Aorta (tissue), 5 donors: ENCODE measurements around the gene ZNF747. TPM values are rescaled to one million over a fixed set of nuclear protein-coding genes. Genes with fewer than 3 reads are reported as not detected.
A peak's percentile ranks its signal among the peaks of the same experiment; 100 is the strongest.

Source experiments
- ATAC-seq: fragments of 200-7000 bp; cut with Tn5 transposase; one replicate; pipeline ENCODE4 v1.9.1; 2022; ENCODE audit warnings: moderate library complexity; ENCODE audit not compliant: low FRiP score
- DNase-seq, 2 donors: peaks; one replicate each; pipeline ENCODE4 v3.0.0-alpha.2; 2020
- H3K27ac ChIP-seq, 2 donors: one replicate each; pipeline ENCODE4 v1.5.1; 2013; ENCODE audit warnings: low read length in 2 of 2, mild to moderate bottlenecking in 2 of 2, moderate library complexity in 2 of 2, control low read depth in 1 of 2, inconsistent platforms in 1 of 2, low read depth in 1 of 2
- H3K27me3 ChIP-seq, 2 donors: one replicate each; pipeline ENCODE4 v1.6.1; 2013; ENCODE audit warnings: control low read depth in 1 of 2, low read length in 1 of 2, mild to moderate bottlenecking in 1 of 2, moderate library complexity in 1 of 2; ENCODE audit not compliant: insufficient read depth in 2 of 2, control insufficient read depth in 1 of 2
- H3K36me3 ChIP-seq, 2 donors: one replicate each; pipeline ENCODE4 v1.6.1; 2013; ENCODE audit warnings: control low read depth in 1 of 2, low read length in 1 of 2, mild to moderate bottlenecking in 1 of 2; ENCODE audit not compliant: insufficient read depth in 2 of 2, control insufficient read depth in 1 of 2
- H3K4me1 ChIP-seq, 2 donors: one replicate each; pipeline ENCODE4 v1.6.1; 2013; ENCODE audit warnings: low read length in 2 of 2, control low read depth in 1 of 2, mild to moderate bottlenecking in 1 of 2, moderate library complexity in 1 of 2; ENCODE audit not compliant: insufficient read depth in 2 of 2, control insufficient read depth in 1 of 2
- H3K4me3 ChIP-seq, 2 donors: one replicate each; pipeline ENCODE4 v1.5.1; 2013; ENCODE audit warnings: low read length in 2 of 2, control low read depth in 1 of 2, mild to moderate bottlenecking in 1 of 2
- H3K9me3 ChIP-seq: one replicate; pipeline ENCODE4 v1.6.1; 2013; ENCODE audit warnings: mild to moderate bottlenecking, low read length; ENCODE audit not compliant: control insufficient read depth
- whole genome bisulfite sequencing, 2 donors: extraction: QIAGEN DNeasy Blood & Tissue Kit; methylation state at CpG; one replicate each; pipeline ENCODE4 v1.1.7; 2013; 5-methylcytosine and 5-hydroxymethylcytosine counted together
- intact Hi-C, 2 donors: fragments of 100-400 bp; cut with DNase I; formaldehyde crosslinking; loops; one replicate each; pipeline versions ENCODE4 v1.14.2 to v1.15.0; 2022
- long read RNA-seq, 2 donors: library from polyadenylated mRNA; unstranded; transcript quantifications; one replicate each; pipeline ENCODE4 v2.0.0, GENCODE V29; 2020 to 2021
- polyA plus RNA-seq, 2 donors: library from polyadenylated mRNA; stranded (reverse); fragments of 200-250 nt; gene quantifications; one replicate each; pipeline ENCODE4 v1.2.3, GENCODE V29; 2013
- total RNA-seq, 2 donors: library from RNA; stranded (reverse); fragmentation: NEBNext Ultra II Directional; extraction: Animal tissue kit (Norgen Biotek cat#: 25700); gene quantifications; one replicate each; pipeline ENCODE4 v1.2.1, GENCODE V29; 2021
- donor health status: healthy with polysubstance abuse.
- donor health status: Bipolar disorder and iron deficiency.
- donor health status: DM: no; HTN: no; CAD: no.
- donor health status: DM: no; HTN: no; CAD: no.
- donor health status: DM: yes; HTN: yes; CAD: no.

The ZNF747 gene
- 1 to 10 TPM; 9.1 to 9.5 TPM for total RNA-seq
- 1 to 10 TPM; 5.1 to 8.3 TPM for polyA plus RNA-seq
- long read RNA-seq, donor 1, transcript ZNF747-203 (3 exons, 1,511 nt): minor isoform, 12 of 43 reads
- long read RNA-seq, donor 1, transcript ZNF747-202 (2 exons, 3,504 nt): major isoform, 20 of 43 reads
- long read RNA-seq, donor 1, transcript ZNF747-201 (2 exons, 3,936 nt): minor isoform, 5 of 43 reads
- long read RNA-seq, donor 1, partial matches to known transcripts: 0 of 43 reads
- long read RNA-seq, donor 1, other reads (novel, unspliced or antisense): 6 of 43 reads
- long read RNA-seq, donor 2, partial matches to known transcripts: 0 of 10 reads
- long read RNA-seq, donor 2, other reads (novel, unspliced or antisense): 1 of 10 reads

DNA sequence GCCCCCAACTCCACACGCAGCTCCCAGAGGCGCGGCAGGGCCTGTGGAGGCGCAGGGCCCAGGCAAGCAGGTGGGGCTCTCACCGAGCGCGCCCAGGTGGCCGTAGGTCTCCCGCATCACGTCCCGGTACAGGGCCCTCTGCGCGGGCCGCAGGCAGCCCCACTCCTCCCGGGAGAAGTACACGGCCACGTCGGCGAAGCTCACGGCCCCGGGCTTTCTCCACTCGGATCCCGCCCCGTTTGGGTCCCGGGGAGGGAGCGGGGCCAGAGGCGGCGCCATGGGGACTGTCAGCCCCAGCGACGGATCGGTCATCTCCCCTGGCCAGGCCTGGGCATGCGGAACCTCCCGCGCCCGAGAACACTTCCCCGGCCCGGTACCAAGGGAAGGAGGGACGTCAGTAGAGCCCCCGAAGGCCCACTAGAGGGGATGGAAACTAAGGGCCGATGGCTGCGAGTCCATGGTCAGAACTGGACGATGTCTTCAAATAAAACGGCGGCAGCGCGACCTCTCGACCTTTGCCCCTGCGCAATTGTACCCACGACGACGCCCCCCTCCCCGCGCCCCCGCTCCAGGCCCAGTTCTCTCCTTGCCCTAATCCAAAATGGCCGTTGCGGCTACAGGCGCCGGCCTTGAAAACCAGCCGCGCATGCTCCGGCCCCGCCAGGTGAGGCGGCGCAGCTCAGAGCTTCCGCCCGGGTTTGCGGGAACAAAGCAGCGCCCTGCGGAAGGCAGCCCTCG, at the start of gene ZNF747:
Gene ZNF747, minus strand, starts transcription at position 491 of the 738 bp plus-strand sequence. Its CDS starts 179 bp downstream, at position 312.
- ATAC-seq: peak; percentile 95
- peak; percentile 94 to 97 for DNase-seq
- Histone ChIP-seq H3K4me3 (peak within 1 kb of the TSS; percentile 40 to 80), H3K27me3 (no peaks in the 10 kb centered on the region), H3K4me1 (no peaks in the 10 kb centered on the region), H3K9me3 (no peaks in the 10 kb centered on the region), H3K27ac (peak within 1 kb of the TSS in 1 of 2 donors; percentile 84), H3K36me3 (peaks cover 0 to 4% of the 10 kb centered on the region in 2 donors)
- intact Hi-C loops: loop anchor here in 1 of 2 donors (10.0 kb wide), 1 partner anchor 50 kb away; the partner anchor contains the start of gene ZNF785
- 0 to 1% methylated on average over 56 to 70 of the region's 70 CpGs for WGBS, 2 donors

DNA sequence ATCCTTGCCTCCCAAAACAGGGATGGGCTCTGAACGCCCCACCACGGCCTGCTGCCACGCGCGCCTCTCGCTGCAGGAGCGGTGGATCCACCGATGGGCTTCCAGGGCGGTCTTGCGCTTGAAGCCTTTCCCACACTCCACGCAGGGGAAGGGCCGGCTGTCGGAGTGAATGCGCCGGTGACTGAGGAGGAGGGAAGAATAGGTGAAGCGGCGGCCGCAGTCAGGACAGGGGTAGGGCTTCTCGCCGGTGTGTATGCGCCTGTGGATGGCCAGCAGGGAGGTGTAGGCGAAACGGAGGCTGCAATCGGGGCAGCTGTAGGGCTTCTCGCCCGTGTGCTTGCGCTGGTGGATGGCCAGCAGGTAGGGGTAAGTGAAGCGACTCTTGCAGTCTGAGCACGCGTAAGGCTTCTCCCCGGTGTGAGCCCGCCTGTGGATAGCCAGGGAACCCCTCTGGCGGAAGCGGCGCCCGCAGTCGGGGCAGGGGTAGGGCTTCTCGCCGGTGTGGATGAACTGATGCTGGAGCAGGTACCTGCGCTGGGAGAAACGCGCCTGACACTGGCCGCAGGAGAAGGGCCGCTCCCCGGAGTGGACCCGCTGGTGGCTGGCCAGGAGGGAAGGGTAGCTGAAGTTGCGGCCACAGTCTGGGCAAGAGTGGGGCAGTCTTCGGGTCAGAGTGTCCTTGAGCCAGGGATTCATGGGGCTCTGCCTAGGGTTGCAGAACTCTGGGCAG, 48.1 kb upstream of the ZNF747 start:
- Histone ChIP-seq H3K4me3 (no peak overlapping the region), H3K9me3 (no peaks in the 10 kb centered on the region), H3K27me3 (no peaks in the 10 kb centered on the region), H3K36me3 (peaks cover 0 to 5% of the 10 kb centered on the region in 2 donors), H3K27ac (no peak overlapping the region), H3K4me1 (peaks cover 0 to 3% of the 10 kb centered on the region in 2 donors)
- DNase-seq (no peak), ATAC-seq (no peak)
- intact Hi-C loops: loop anchor here in 1 of 2 donors (10.0 kb wide), 1 partner anchor 48 kb away; the partner anchor contains the start of gene ZNF747
- WGBS, 2 donors: 96% methylated on average over 44 to 48 of the region's 48 CpGs

DNA sequence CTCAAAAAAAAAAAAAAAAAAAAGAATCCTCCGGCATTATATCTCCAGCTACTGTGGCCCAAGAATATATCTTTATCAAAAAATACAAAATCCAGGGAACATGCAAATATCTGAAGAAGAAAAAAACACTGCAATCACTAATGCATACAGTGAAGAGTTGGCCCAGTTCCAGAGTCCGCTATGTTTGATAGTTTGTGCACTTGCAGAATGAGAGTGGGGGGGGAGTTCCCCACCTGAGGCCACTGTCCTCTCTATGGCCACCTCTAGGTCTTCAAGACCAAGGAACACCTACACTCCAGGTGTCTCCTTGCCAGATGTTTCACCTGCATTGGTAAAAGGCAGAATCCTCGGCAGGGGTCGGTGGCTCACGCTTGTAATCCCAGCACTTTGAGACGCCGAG, 46.8 kb upstream of the ZNF747 start:
- 78 to 80% methylated on average over 7 of the region's 7 CpGs for WGBS, 2 donors
- no peak overlapping the region for H3K27ac ChIP-seq
- DNase-seq (no peak), ATAC-seq (no peak)
- intact Hi-C loops: loop anchor here in 1 of 2 donors (10.0 kb wide), 1 partner anchor 47 kb away; the partner anchor contains the start of gene ZNF747
- no peak overlapping the region for H3K4me3 ChIP-seq
- no peaks in the 10 kb centered on the region for H3K9me3 ChIP-seq
- peaks cover 2 to 5% of the 10 kb centered on the region in 2 donors for H3K36me3 ChIP-seq
- H3K27me3 ChIP-seq: no peaks in the 10 kb centered on the region
- H3K4me1 ChIP-seq: peaks cover 0 to 3% of the 10 kb centered on the region in 2 donors

DNA sequence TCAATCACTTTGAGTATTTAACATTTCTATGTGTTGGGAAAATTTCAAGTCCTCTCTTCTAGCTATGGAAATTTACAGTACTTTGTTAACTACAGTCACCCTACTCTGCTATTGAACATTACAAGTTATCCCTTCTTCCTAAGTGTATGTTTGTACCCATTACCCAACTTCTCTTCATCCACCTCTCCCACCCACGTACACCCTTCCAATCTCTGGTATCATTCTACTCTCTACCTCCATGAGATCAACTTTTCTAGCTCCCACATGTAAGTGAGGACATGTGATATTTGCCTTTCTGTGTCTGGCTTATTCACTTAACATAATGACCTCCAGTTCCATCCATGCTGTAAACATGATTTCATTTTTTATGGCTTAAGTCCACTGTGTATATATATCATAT, 40.0 kb upstream of the ZNF747 start:
- ATAC-seq: no peak
- no peaks in the 10 kb centered on the region for H3K9me3 ChIP-seq
- no peaks in the 10 kb centered on the region for H3K4me1 ChIP-seq
- H3K36me3 ChIP-seq: peaks cover 0 to 3% of the 10 kb centered on the region in 2 donors
- DNase-seq: no peak
- intact Hi-C loops: loop anchor here in 1 of 2 donors (5.0 kb wide), 1 partner anchor 78 kb away; the partner anchor contains the start of gene PRR14
- no peak overlapping the region for H3K27ac ChIP-seq
- WGBS, 2 donors: 86 to 89% methylated on average over 1 of the region's 1 CpG
- no peaks in the 10 kb centered on the region for H3K27me3 ChIP-seq
- H3K4me3 ChIP-seq: no peak overlapping the region

DNA sequence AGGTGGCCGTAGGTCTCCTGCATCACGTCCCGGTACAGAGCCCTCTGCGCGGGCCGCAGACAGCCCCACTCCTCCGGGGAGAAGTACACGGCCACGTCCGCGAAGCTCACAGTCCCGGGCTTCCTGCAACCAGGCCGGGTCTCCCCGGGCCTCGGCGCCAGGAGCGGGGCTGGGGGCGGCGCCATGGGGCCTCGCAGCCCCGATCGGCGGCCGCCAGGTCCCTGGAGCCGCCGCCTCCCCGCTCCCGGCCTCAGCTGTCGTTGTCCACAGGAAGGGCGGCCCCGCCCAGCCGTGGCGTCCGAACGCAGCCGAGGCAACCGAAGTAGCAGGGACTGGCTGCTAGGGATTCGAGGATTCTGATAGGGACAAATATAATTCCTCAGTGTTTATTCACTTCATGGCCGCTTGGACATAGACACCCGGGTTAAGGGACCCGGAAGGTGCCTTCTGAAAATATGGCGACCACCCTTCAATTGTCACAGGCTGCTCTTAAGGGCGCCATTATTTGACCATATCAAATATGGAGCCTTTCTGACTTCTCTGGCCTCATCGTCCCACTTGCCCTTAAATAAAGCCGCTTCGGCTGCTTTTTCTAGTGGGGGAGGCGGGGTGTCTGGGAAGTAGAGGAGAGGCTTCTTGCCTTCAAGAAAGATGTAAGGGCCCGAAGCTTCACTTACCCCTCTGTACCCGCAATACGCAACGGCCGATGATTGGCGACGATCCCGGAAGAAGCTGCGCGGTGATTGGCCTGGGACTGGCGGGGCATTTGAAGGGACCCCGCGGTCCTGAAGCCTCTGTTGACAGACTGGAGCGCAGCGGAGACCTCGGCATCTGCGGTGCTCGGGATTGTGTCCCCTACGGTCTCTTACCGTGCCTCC, 37.0 kb upstream of the ZNF747 start, which contains the start of gene ZNF688:
Gene ZNF688, minus strand, starts transcription at position 270 of the 878 bp plus-strand sequence. Its CDS starts 85 bp downstream, at position 185.
- H3K36me3 ChIP-seq: peaks cover 0 to 3% of the 10 kb centered on the region in 2 donors
- 0 to 1% methylated on average over 57 to 67 of the region's 67 CpGs for WGBS, 2 donors
- DNase-seq (peak; percentile 97 to 98), ATAC-seq (peak; percentile 95)
- H3K4me3 ChIP-seq: peak within 1 kb of the TSS; percentile 16 to 85
- H3K27me3 ChIP-seq: no peaks in the 10 kb centered on the region
- intact Hi-C loops: loop anchor here in 1 of 2 donors (1.0 to 5.0 kb wide), 2 partner anchors 13 to 81 kb away; partner anchors contain the start of genes PRR14 and ZNF764
- H3K9me3 ChIP-seq: no peaks in the 10 kb centered on the region
- H3K4me1 ChIP-seq: no peaks in the 10 kb centered on the region
- H3K27ac ChIP-seq: peak within 1 kb of the TSS; percentile 65 to 73

GRCh38 chr16:30570636-30571444, 36.2 kb upstream of the ZNF747 start:
- Histone ChIP-seq H3K27ac (peak overlapping the region; percentile 65 to 73), H3K36me3 (no peaks in the 10 kb centered on the region), H3K9me3 (no peaks in the 10 kb centered on the region), H3K4me1 (no peaks in the 10 kb centered on the region), H3K4me3 (peak overlapping the region; percentile 16 to 85), H3K27me3 (no peaks in the 10 kb centered on the region)
- ATAC-seq (peak; percentile 34), DNase-seq (peak in 1 of 2 donors; percentile 55)
- WGBS, 2 donors: 4 to 6% methylated on average over 22 of the region's 22 CpGs
- intact Hi-C loops: loop anchor here in 1 of 2 donors (1.0 to 5.0 kb wide), 2 partner anchors 13 to 81 kb away; partner anchors contain the start of genes PRR14 and ZNF764
